ENCODE data around the gene C2CD4A.

- TF ChIP-seq POLR2A (IDR thresholded peaks at IDR 0.05) (no peak), CTCF (IDR thresholded peaks at IDR 0.05) (no peak)
Observed at GRCh38 chr15:62067448-62068044, 769 bp downstream of the C2CD4A start.

Measured in right lobe of liver (tissue), 4 donors.